ENCODE data around the gene ZNF629. TPM values are rescaled to one million over a fixed set of nuclear protein-coding genes. Genes with fewer than 3 reads are reported as not detected.

The ZNF629 gene
- total and polyA plus RNA-seq, 2 of the 4 experiments (the other 2 are of a cell fraction) = 7.3 to 9.1 TPM

DNA sequence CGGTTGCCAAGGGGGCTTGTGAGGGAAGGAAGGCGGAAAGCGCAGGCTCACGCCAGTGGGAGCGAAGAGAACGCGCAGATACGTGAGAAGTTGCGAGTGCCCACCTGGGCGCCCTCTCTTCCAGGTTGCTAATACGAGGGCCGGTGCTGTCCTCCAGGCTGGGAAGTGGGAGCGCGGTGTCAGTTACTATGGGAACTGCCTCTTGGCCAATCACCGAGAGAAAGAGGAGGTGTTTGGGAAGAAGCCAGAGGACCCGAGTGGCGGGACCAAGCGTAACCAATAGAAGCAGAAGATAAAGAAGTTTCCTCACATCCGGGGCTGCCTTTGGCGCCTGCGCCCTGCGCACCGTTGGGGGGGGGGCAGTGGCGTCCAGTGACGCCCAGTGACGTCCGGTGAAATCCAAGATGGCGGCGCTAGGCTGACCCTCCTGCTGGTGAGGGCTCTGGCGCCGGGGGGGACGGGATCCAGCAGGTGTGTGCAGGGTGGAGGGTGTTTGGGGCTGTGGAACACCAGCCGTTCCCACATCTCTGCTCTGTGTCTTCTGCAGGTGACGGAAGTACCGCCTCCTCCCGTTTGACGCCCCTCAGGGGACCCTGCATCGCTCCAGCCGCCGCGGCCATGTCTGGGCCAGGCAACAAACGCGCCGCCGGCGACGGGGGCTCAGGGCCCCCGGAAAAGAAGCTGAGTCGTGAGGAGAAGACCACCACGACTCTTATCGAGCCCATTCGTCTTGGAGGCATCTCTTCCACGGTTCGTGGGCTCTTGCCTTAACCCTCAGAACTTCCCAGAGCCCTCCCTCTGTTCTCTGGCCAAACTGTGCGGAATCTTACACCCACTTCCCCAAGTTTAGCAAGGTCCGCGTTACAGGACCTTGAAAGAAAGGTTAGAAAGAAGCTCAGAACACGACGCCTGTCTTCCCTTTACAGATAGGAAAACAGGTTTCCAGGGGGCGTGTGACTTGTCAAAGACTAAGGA, 24.8 kb downstream of the ZNF629 start, which contains the start of the genes CFAP119 and RNF40:
Gene CFAP119 (minus strand): TSS at position 135 of the 975 bp plus-strand sequence. CDS start 314 bp downstream, outside the sequence.
Gene RNF40 (plus strand): TSS at position 395 of the 975 bp plus-strand sequence. CDS start 224 bp downstream, at position 619.
- H4K5ac ChIP-seq (ENCODE audit: low read depth, low read length) = peak within 1 kb of the TSS; percentile 37; the same call in 1 of the 2 replicates
- BruUV-seq (replicated peaks) = no TSS peak
- H3K27ac ChIP-seq (ENCODE audit: insufficient read depth, low read length) = peak within 1 kb of the TSS; percentile 89
- H2BK20ac ChIP-seq (ENCODE audit: low read depth, low read length) = no peak within 1 kb of the TSS
- peak within 1 kb of the TSS; percentile 79 for H3K4ac ChIP-seq (ENCODE audit: low read depth, low read length)
- H4K91ac ChIP-seq (ENCODE audit: insufficient read depth, low read depth, low read length) = peak within 1 kb of the TSS; percentile 83
- no peak for TF ChIP-seq RFX5 (IDR thresholded peaks at IDR 0.05; ENCODE audit: low read depth, low read length)
- no peak for TF ChIP-seq BHLHE40 (IDR thresholded peaks at IDR 0.05; ENCODE audit: low read depth, low read length)
- no peak for TF ChIP-seq CHD1 (IDR thresholded peaks at IDR 0.05; ENCODE audit: low read depth, low read length)
- TF ChIP-seq MXI1 (IDR thresholded peaks at IDR 0.05; ENCODE audit: borderline replicate concordance, low read depth, low read length) = peak; percentile 87
- no peak for TF ChIP-seq CTCF (conservative IDR thresholded peaks at IDR 0.05; ENCODE audit: low read depth, low read length)
- peak; percentile 88 for TF ChIP-seq POLR2A (IDR thresholded peaks at IDR 0.05; ENCODE audit: low read depth, low read length)
- TF ChIP-seq, protein P1, sequence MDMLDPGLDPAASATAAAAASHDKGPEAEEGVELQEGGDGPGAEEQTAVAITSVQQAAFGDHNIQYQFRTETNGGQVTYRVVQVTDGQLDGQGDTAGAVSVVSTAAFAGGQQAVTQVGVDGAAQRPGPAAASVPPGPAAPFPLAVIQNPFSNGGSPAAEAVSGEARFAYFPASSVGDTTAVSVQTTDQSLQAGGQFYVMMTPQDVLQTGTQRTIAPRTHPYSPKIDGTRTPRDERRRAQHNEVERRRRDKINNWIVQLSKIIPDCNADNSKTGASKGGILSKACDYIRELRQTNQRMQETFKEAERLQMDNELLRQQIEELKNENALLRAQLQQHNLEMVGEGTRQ (IDR thresholded peaks at IDR 0.05; ENCODE audit: low read depth, low read length) = no peak; the same call in 1 of the 2 replicates
- peak; percentile 85 for TF ChIP-seq CEBPB (IDR thresholded peaks at IDR 0.05; ENCODE audit: low read depth, low read length)
- TF ChIP-seq, protein P2, sequence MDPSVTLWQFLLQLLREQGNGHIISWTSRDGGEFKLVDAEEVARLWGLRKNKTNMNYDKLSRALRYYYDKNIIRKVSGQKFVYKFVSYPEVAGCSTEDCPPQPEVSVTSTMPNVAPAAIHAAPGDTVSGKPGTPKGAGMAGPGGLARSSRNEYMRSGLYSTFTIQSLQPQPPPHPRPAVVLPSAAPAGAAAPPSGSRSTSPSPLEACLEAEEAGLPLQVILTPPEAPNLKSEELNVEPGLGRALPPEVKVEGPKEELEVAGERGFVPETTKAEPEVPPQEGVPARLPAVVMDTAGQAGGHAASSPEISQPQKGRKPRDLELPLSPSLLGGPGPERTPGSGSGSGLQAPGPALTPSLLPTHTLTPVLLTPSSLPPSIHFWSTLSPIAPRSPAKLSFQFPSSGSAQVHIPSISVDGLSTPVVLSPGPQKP (IDR thresholded peaks at IDR 0.05; ENCODE audit: borderline replicate concordance, low read depth, low read length) = no peak
- TF ChIP-seq SMC3 (IDR thresholded peaks at IDR 0.05; ENCODE audit: low read depth, low read length) = no peak
- no peak for TF ChIP-seq MAFK (IDR thresholded peaks at IDR 0.05; ENCODE audit: low read depth, low read length)
- no peak; the same call in 1 of the 2 replicates for TF ChIP-seq MAZ (IDR thresholded peaks at IDR 0.05; ENCODE audit: borderline replicate concordance, low read depth, low read length)
- no peak for TF ChIP-seq FOS (IDR thresholded peaks at IDR 0.05; ENCODE audit: low read depth, low read length)
- H3K9ac ChIP-seq (ENCODE audit: low read depth, low read length) = peak within 1 kb of the TSS; percentile 92
- DNase-seq (peak; percentile 97), ATAC-seq (ENCODE audit: low read depth) (peak; percentile 96)
- CTCF ChIA-PET = no interaction called here
- H2AK5ac ChIP-seq (ENCODE audit: low read depth, low read length) = peak within 1 kb of the TSS; percentile 96
- H2BK120ac ChIP-seq (ENCODE audit: low read depth, low read length) = no peak within 1 kb of the TSS; the same call in 1 of the 2 replicates
- no peak within 1 kb of the TSS for H3K18ac ChIP-seq (ENCODE audit: low read depth, low read length)
- peaks cover 20 to 55% of the 10 kb centered on the region in 2 experiments for H3K79me1 ChIP-seq (ENCODE audit: low read depth in 1 of 2, low read length in 2 of 2)
- peak within 1 kb of the TSS; percentile 80 for H3K56ac ChIP-seq (ENCODE audit: extremely low read depth, insufficient read depth, low read length)
- in situ Hi-C loops (cut with MboI; ENCODE audit: low sequenced_read_pairs) (no loop called here), intact Hi-C loops (cut with micrococcal nuclease) (loop anchor here (5.0 kb wide), 1 partner anchor 160 kb away; the partner anchor contains the start of gene FBXL19), dilution Hi-C loops (cut with HindIII; ENCODE audit: low sequenced_read_pairs, unreplicated experiment) (no loop called here)
- peak within 1 kb of the TSS; percentile 72 for H2BK5ac ChIP-seq (ENCODE audit: low read depth, low read length, poor library complexity, severe bottlenecking)
- peak within 1 kb of the TSS; percentile 95 for H3K4me2 ChIP-seq (ENCODE audit: low read depth, low read length)
- H2AK9ac ChIP-seq (replicated peaks; ENCODE audit: low read depth, low read length, poor library complexity) = peak within 1 kb of the TSS; percentile 99
- H3K23ac ChIP-seq (ENCODE audit: low read depth, low read length) = peak within 1 kb of the TSS; percentile 82
- peak within 1 kb of the TSS; percentile 100 for H2AFZ ChIP-seq (replicated peaks; ENCODE audit: low read length, poor library complexity)
- H3K9me3 ChIP-seq (ENCODE audit: control insufficient read depth, insufficient read depth, low read length) = no peaks in the 10 kb centered on the region
- peak within 1 kb of the TSS; percentile 94 for H3K14ac ChIP-seq (replicated peaks; ENCODE audit: low read depth, low read length)
- H3K36me3 ChIP-seq (ENCODE audit: control insufficient read depth, insufficient read depth, low read length) = peaks cover 35% of the 10 kb centered on the region
- H3K4me1 ChIP-seq (ENCODE audit: control insufficient read depth, insufficient read depth, low read length) = peaks cover 12% of the 10 kb centered on the region
- POLR2A ChIA-PET (ENCODE audit: unreplicated experiment) = interaction anchor here (0.6 kb wide), 1 partner anchor 11 kb away, joined by 7 read pairs; no protein-coding TSS in a partner anchor
- no peak within 1 kb of the TSS for H2BK15ac ChIP-seq (ENCODE audit: low read depth, low read length)
- no peaks in the 10 kb centered on the region for H3K27me3 ChIP-seq (ENCODE audit: control insufficient read depth, insufficient read depth, low read length)
- 0 out of 2 replicates have a peak, but pooled peaks cover 4% of the 10 kb centered on the region for H3K9me1 ChIP-seq (ENCODE audit: insufficient read depth, low read length)
- H4K20me1 ChIP-seq (ENCODE audit: insufficient read depth, low read length) = peaks cover 17% of the 10 kb centered on the region
- 1% methylated on average over 16 of the region's 60 CpGs; no CpG with 5 or more reads in 1 of the 2 experiments for WGBS, 2 experiments (ENCODE audit: extremely low coverage in 2 of 2, insufficient read length in 1 of 2)
- peak within 1 kb of the TSS; percentile 78 to 96 for H4K8ac ChIP-seq (ENCODE audit: low read depth in 2 of 2, low read length in 2 of 2)
- H3K4me3 ChIP-seq (ENCODE audit: insufficient read depth, low read depth, low read length) = peak within 1 kb of the TSS; percentile 86

All from IMR-90 (cell line).